HG03432 (cell line): ENCODE data around the gene PRIMA1.

ENCODE experiments used
- ATAC-seq: cut with Tn5 transposase; IDR thresholded peaks from one replicate; pipeline ENCODE4 v1.9.1; 2021; ENCODE audit warnings: mild to moderate bottlenecking, moderate library complexity; ENCODE audit not compliant: unreplicated experiment

Gene PRIMA1

GRCh38 chr14:93797071-93797470 lies 8.8 kb upstream of the PRIMA1 start:
- no peak for ATAC-seq

GRCh38 chr14:93794756-93795155 lies 6.5 kb upstream of the PRIMA1 start:
- ATAC-seq: no peak

GRCh38 chr14:93793555-93794324 lies 5.5 kb upstream of the PRIMA1 start:
- no peak for ATAC-seq

- ATAC-seq: no peak
Measured at GRCh38 chr14:93792391-93792790, 4.1 kb upstream of the PRIMA1 start.

- no peak for ATAC-seq
Measured at GRCh38 chr14:93790966-93791365, 2.7 kb upstream of the PRIMA1 start.

GRCh38 chr14:93789228-93790130 lies 1.2 kb upstream of the PRIMA1 start:
- no peak for ATAC-seq

GRCh38 chr14:93788543-93789227 lies 400 bp upstream of the PRIMA1 start:
- ATAC-seq: no peak

- no peak for ATAC-seq
Measured at GRCh38 chr14:93787465-93788292, 606 bp downstream of the PRIMA1 start.

- ATAC-seq: no peak
Measured at GRCh38 chr14:93785423-93785822, 2.9 kb downstream of the PRIMA1 start.

GRCh38 chr14:93784878-93785277 lies 3.4 kb downstream of the PRIMA1 start:
- no peak for ATAC-seq

- ATAC-seq: no peak
Measured at GRCh38 chr14:93780813-93781400, 7.4 kb downstream of the PRIMA1 start.

- ATAC-seq: no peak
Measured at GRCh38 chr14:93778856-93779629, 9.2 kb downstream of the PRIMA1 start.

GRCh38 chr14:93778453-93778852 lies 9.8 kb downstream of the PRIMA1 start:
- ATAC-seq: no peak

- ATAC-seq: no peak
Measured at GRCh38 chr14:93775744-93776143, 12.5 kb downstream of the PRIMA1 start.

GRCh38 chr14:93775158-93775557 lies 13.1 kb downstream of the PRIMA1 start:
- no peak for ATAC-seq

- no peak for ATAC-seq
Measured at GRCh38 chr14:93772263-93772662, 16.0 kb downstream of the PRIMA1 start.

GRCh38 chr14:93765970-93766369 lies 22.3 kb downstream of the PRIMA1 start:
- no peak for ATAC-seq

GRCh38 chr14:93765155-93765554 lies 23.1 kb downstream of the PRIMA1 start:
- ATAC-seq: no peak

GRCh38 chr14:93764211-93764659 lies 24.1 kb downstream of the PRIMA1 start:
- no peak for ATAC-seq
